Peyer's patch (tissue), 4 donors: ENCODE data around the gene EIF5.

Experiments
- POLR2A ChIP-seq, 2 donors: fragments of 450-650 bp; IDR thresholded peaks; one replicate each; pipeline ENCODE4 v1.5.1; 2017; ENCODE audit warnings: antibody characterized with exemption in 2 of 2, mild to moderate bottlenecking in 2 of 2, moderate library complexity in 2 of 2
- TF ChIP-seq, protein P1 (sequence below), 6 experiments: fragments of 450-650 bp in 4 of 6; fragments of 200-600 bp in 2 of 6; sonication (generic) in 1 of 6; IDR thresholded peaks; one replicate each; pipeline ENCODE4 v1.5.1; 2017 to 2019; ENCODE audit warnings: antibody characterized with exemption in 6 of 6, mild to moderate bottlenecking in 3 of 6, moderate library complexity in 1 of 6

- TF ChIP-seq, protein P1, sequence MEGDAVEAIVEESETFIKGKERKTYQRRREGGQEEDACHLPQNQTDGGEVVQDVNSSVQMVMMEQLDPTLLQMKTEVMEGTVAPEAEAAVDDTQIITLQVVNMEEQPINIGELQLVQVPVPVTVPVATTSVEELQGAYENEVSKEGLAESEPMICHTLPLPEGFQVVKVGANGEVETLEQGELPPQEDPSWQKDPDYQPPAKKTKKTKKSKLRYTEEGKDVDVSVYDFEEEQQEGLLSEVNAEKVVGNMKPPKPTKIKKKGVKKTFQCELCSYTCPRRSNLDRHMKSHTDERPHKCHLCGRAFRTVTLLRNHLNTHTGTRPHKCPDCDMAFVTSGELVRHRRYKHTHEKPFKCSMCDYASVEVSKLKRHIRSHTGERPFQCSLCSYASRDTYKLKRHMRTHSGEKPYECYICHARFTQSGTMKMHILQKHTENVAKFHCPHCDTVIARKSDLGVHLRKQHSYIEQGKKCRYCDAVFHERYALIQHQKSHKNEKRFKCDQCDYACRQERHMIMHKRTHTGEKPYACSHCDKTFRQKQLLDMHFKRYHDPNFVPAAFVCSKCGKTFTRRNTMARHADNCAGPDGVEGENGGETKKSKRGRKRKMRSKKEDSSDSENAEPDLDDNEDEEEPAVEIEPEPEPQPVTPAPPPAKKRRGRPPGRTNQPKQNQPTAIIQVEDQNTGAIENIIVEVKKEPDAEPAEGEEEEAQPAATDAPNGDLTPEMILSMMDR (IDR thresholded peaks at IDR 0.05), result no peak
- TF ChIP-seq POLR2A (IDR thresholded peaks at IDR 0.05), result no peak
Observed at GRCh38 chr14:103341250-103342129, 7.5 kb downstream of the EIF5 start.
